Hematopoietic multipotent progenitor cell (in vitro differentiated cells): ENCODE measurements around the gene OGFOD2. TPM values are rescaled to one million over a fixed set of nuclear protein-coding genes. Genes with fewer than 3 reads are reported as not detected.

Experiments
- DNase-seq, 3 donors: peaks; one replicate each; pipeline ENCODE4 v3.0.0-alpha.2; 2011 to 2015; ENCODE audit warnings: low read depth in 2 of 3, low spot score in 2 of 3
- small RNA-seq: library from RNA; depleted of rRNA; stranded (forward); fragments of <200 nt; gene quantifications from one replicate; pipeline ENCODE3, GENCODE V24; 2012
- total RNA-seq: library from RNA; depleted of rRNA; stranded (reverse); fragments of >200 nt; gene quantifications from one replicate; pipeline ENCODE4 v1.2.3, GENCODE V29; 2012

The OGFOD2 gene
- total RNA-seq, 1 donor, result 35.0 TPM

- no peak for DNase-seq
These were observed 54.5 kb downstream of the OGFOD2 start for GRCh38 chr12:123029550-123029949.

Small RNA genes within 50 kb of the gene (small RNA-seq; reads per million reads assigned to genes)
- gene ARL6IP4 (not detected), gene MIR4304 (not detected)

Other genes with a start within 250 kb of the OGFOD2 start
- 0.27 TPM for gene HCAR1, start 244.4 kb upstream of the OGFOD2 start, total RNA-seq
- gene DENR, start 222.4 kb upstream of the OGFOD2 start, total RNA-seq, result 22.4 TPM
- 1.9 TPM for gene CCDC62, start 200.7 kb upstream of the OGFOD2 start, total RNA-seq
- 34.7 TPM for gene HIP1R, start 139.8 kb upstream of the OGFOD2 start, total RNA-seq
- 105 TPM for gene VPS37B, start 79.1 kb upstream of the OGFOD2 start, total RNA-seq
- 9.2 TPM for gene ABCB9, start 8.8 kb upstream of the OGFOD2 start, total RNA-seq
- gene ARL6IP4, start 5.4 kb downstream of the OGFOD2 start, total RNA-seq, result 83.5 TPM
- gene PITPNM2, start 175.8 kb downstream of the OGFOD2 start, total RNA-seq, result 18.6 TPM